ENCODE results near the gene POLR2E.

GRCh38 chr19:1084024-1084868 is 10.9 kb downstream of the POLR2E start:
- TF ChIP-seq EGR1 (conservative IDR thresholded peaks at IDR 0.05) (no peak), CTCF (IDR thresholded peaks at IDR 0.05 in 2 of 3, conservative IDR thresholded peaks at IDR 0.05 in 1 of 3; ENCODE audit: insufficient read depth in 2 of 3, low read depth in 1 of 3, low read length in 3 of 3) (no peak), ZBTB43 (CRISPR knock-in tag; IDR thresholded peaks at IDR 0.05) (no peak), ATF1 (CRISPR knock-in tag; IDR thresholded peaks at IDR 0.05) (no peak), ATF1 (tag; IDR thresholded peaks at IDR 0.05) (no peak), JUND (IDR thresholded peaks at IDR 0.05; ENCODE audit: borderline replicate concordance, low read depth, low read length) (no peak), JUND (tag; IDR thresholded peaks at IDR 0.05; ENCODE audit: borderline replicate concordance, low read depth, low read length) (no peak)

All from K562 (cell line).